Right renal cortex interstitium (tissue), 3 donors: ENCODE measurements around the gene EIF4G1. TPM values are rescaled to one million over a fixed set of nuclear protein-coding genes. Genes with fewer than 3 reads are reported as not detected.
A peak's percentile ranks its signal among the peaks of the same experiment; 100 is the strongest.

ENCODE experiments used
- DNase-seq, 3 donors: peaks; one replicate each; pipeline ENCODE4 v3.0.0-alpha.2; 2013; ENCODE audit warnings: low read depth in 3 of 3, low spot score in 2 of 3
- polyA plus RNA-seq, 3 donors: library from polyadenylated mRNA; unstranded; fragments of 120-200 nt; gene quantifications; one replicate each; pipeline ENCODE4 v1.2.1, GENCODE V29; 2013; ENCODE audit not compliant: insufficient read length in 3 of 3

The EIF4G1 gene
- polyA plus RNA-seq, 3 donors = 167 to 181 (median 171) TPM

- no peak for DNase-seq
Measured at GRCh38 chr3:184299488-184300377, 14.7 kb upstream of the EIF4G1 start.

DNA sequence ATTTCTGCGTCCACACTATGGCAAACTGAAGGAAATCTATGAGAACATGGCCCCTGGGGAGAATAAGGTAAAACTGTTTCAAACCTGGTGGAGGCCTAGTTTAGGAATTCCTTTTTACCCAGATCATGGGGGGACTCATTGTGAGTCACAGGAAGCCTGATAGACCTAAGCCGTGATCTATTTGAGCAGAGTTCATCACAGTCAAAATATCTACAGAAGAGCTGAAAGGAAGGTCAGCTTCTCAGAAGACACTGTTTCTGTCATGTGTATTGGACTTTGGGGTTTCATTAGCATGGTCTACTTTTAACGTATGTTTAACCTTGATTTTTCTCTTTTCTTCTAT, 14.1 kb upstream of the EIF4G1 start:
- DNase-seq = no peak

GRCh38 chr3:184305577-184305976, 8.8 kb upstream of the EIF4G1 start:
- no peak for DNase-seq

- no peak for DNase-seq
Measured at GRCh38 chr3:184306341-184306972, 7.9 kb upstream of the EIF4G1 start.

- no peak for DNase-seq
Measured at GRCh38 chr3:184307915-184308314, 6.5 kb upstream of the EIF4G1 start.

- no peak for DNase-seq
Measured at GRCh38 chr3:184308744-184309143, 5.7 kb upstream of the EIF4G1 start.

DNA sequence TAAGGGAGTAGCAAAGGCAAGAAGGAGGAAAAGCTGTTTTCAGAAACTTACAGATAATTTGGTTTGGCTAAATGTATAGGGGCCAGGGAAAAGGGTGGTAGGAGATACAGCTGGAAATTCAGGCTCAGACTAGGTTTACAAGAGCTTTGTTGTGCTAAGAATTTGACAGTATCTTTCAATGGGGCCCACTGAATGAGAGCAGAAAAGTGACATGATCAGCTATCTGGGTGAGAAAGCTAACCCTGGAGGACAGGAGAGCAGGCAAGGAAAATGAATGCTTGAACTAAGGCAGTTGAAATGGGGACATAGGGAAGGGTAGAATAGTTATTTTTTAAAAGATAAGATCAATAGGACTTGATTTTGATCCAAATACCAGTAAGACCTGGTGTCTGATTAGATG, 2.8 kb upstream of the EIF4G1 start:
- DNase-seq = no peak

GRCh38 chr3:184314700-184315542, 515 bp downstream of the EIF4G1 start:
- DNase-seq = peak in 1 of 3 donors; percentile 24

GRCh38 chr3:184315543-184315867, 1.1 kb downstream of the EIF4G1 start:
- DNase-seq = no peak

DNA sequence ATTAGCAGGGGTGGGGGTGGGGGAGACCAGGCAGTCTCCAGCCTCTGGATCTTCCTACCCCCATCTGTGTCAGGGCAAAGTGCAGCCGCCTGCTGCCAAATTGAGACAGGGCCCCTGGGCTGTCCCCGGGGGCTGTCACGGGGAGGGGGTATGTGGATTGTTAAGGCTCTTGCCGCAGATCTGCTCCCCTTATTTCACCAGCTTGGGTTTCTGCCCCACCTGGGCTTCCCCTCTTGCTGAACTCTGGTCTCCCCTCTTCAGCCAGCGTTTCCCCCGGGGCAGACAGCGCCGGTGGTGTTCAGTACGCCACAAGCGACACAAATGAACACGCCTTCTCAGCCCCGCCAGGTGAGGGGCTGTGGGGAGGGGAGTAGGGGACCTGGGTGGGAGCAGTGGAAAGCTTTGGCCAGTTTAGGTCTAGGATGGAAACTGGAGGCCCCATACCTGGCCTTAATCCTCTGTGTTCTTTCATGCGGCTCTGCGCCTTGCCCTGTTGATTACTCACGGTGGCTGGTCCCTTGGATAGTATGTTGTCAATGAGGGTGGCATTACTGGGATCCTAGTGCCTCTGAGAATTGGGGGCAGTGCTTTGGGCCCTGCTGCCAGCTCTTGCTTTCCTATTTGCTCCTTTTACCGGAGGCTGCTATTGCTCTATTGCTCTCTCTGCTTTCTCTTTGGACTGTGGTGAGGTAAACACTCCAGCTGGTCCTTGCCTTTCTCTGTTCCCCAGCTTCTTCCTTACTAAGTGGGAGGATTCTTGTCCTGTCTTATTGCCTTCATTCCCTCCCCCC, 1.7 kb downstream of the EIF4G1 start:
- no peak for DNase-seq

DNA sequence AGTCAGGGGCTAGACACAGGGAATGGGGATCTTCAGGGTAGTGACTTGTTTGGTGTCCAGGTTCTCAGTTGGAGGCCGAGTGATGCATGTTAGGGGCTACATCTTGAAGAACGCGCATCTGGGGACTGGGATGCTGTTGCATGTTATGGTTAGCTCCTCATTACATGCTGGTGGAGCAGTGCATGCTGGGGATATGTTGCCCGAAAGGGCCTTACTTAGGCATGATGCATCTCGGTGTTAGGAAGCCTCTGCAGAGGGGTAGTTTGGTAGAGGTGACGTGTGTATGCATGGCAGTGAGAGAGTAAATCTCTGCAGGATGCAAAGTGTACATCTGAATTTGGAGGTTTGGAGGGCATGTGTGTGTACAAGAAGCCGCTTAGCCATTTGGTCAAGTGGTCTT, 2.4 kb downstream of the EIF4G1 start:
- no peak for DNase-seq

GRCh38 chr3:184317201-184317600, 2.8 kb downstream of the EIF4G1 start:
- DNase-seq = no peak

GRCh38 chr3:184320104-184320445, 5.7 kb downstream of the EIF4G1 start:
- no peak for DNase-seq

DNA sequence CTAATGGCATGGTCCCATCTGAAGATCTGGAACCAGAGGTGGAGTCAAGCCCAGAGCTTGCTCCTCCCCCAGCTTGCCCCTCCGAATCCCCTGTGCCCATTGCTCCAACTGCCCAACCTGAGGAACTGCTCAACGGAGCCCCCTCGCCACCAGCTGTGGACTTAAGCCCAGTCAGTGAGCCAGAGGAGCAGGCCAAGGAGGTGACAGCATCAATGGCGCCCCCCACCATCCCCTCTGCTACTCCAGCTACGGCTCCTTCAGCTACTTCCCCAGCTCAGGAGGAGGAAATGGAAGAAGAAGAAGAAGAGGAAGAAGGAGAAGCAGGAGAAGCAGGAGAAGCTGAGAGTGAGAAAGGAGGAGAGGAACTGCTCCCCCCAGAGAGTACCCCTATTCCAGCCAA, 7.3 kb downstream of the EIF4G1 start:
- DNase-seq = no peak

- DNase-seq = no peak
Measured at GRCh38 chr3:184322731-184323487, 8.5 kb downstream of the EIF4G1 start.

GRCh38 chr3:184323696-184324095, 9.3 kb downstream of the EIF4G1 start:
- DNase-seq = no peak

DNA sequence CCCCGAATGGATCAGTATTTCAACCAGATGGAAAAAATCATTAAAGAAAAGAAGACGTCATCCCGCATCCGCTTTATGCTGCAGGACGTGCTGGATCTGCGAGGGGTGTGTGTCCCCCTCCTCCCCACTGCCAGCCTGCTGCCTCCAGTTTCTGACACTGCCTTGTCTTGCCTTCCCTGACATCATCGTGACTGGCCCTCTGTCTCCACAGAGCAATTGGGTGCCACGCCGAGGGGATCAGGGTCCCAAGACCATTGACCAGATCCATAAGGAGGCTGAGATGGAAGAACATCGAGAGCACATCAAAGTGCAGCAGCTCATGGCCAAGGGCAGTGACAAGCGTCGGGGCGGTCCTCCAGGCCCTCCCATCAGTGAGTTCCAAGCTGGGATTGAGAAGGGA, 10.9 kb downstream of the EIF4G1 start:
- DNase-seq = no peak

DNA sequence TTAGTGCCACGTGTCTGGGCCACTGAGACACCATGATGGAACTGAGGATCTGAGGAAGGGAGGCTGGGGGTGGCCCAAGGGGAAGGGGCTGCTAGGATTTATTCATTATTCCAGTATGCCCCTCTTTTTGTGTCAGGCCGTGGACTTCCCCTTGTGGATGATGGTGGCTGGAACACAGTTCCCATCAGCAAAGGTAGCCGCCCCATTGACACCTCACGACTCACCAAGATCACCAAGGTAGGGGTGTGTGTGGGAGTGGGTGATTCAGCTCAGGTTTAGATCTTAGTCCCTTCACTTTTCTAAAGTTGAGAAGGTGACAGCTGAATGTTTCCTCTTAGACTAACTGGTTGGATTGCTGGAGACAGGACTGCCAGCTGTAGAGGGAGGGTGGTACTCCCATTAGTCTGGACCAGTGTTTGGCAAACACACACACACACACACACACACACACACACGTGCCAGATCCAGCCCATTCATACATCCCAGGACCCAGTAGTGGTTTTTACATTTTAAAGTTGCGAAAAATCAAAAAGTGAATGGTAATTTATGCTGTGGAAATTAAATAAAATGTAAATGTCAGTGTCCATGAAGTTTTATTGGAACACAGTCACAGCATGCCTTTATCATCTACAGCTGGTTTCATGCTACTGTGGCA, 11.4 kb downstream of the EIF4G1 start:
- DNase-seq = no peak

GRCh38 chr3:184327171-184327570, 12.8 kb downstream of the EIF4G1 start:
- DNase-seq = no peak

- DNase-seq = no peak
Measured at GRCh38 chr3:184328516-184328915, 14.1 kb downstream of the EIF4G1 start.
